Measurements from ENCODE around the gene AUTS2. TPM values are rescaled to one million over a fixed set of nuclear protein-coding genes. Genes with fewer than 3 reads are reported as not detected.

AUTS2 gene
- total and polyA plus RNA-seq, 2 of the 8 experiments (the other 6 are each of a cell fraction or from before 2014, with no cell fraction given): 25.9 to 101 TPM

DNA sequence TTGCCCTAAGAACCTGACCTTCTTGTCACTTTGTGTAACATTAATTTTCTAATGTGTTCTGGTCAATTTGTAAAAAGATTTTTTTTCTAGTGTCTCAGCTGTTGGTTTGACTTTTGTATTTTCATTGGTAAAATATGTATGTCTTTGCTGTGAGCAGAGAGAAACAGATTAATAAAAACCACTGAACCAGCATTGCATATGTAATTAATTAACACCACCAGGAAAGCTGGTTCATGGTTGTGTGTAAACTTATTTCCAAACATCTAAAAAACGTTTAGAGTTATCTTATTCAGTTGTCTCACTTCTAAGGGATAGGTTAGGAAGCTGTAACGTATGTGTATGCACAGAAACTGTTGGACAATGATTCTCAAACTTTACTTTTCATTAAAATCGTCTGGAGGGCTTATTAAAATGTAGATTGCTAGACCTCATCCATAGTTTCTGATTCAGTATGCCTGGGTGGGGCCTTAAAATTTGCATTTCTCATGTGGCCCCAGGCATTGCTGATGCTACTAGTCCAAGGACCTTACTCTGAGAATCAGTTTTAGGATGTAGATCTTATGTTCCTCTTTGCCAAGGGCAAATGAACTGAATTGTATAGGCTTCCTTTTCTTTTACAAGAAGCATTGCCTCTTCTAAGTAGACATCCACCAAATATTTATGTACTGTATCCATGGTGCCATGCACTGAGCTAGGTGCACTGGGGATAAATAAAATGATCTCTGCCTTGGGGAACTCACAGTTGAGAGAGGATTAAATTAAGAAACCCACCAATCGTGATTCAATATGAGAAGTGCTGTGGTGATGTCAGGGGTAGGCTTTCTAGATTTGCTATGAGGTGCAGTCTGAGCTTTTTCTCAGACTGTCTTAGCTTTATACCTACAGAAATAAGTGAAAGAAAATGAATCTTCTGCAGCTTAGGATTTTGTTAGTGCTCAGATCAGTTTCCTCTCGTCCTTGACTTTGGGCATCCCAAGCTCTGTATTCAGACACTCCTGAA, 98.7 kb downstream of the AUTS2 start:
- H2BK120ac ChIP-seq (replicated peaks; ENCODE audit: low read depth, low read length): no peak overlapping the region
- CTCF ChIA-PET (ENCODE audit: partially characterized antibody): interaction anchor here (1.2 kb wide), 1 partner anchor 20 kb away, joined by 3 read pairs; no protein-coding TSS in a partner anchor
- no peak overlapping the region for H2AFZ ChIP-seq (ENCODE audit: low read length)

More for the DNA sequence above, 98.7 kb downstream of the AUTS2 start:
- Histone ChIP-seq H2AK5ac (ENCODE audit: low read depth, low read length) (no peak overlapping the region), H3K18ac (ENCODE audit: extremely low read depth, low read length) (no peak overlapping the region), H2BK12ac (ENCODE audit: low read depth, low read length) (no peak overlapping the region), H2BK5ac (ENCODE audit: low read depth, low read length) (no peak overlapping the region), H4K91ac (replicated peaks; ENCODE audit: insufficient read length, low read length) (no peak overlapping the region), H3K14ac (ENCODE audit: insufficient read length) (no peak overlapping the region), H4K5ac (ENCODE audit: insufficient read length, low read depth, low read length) (no peak overlapping the region), H3K36me3 (ENCODE audit: control insufficient read depth in 2 of 4, insufficient read depth in 4 of 4, low read length in 3 of 4) (no peaks in the 10 kb centered on the region), H3K9me3 (ENCODE audit: insufficient read depth in 2 of 2, low read depth in 1 of 2, low read length in 1 of 2) (no peaks in the 10 kb centered on the region), H2BK20ac (ENCODE audit: low read length) (no peak overlapping the region), H3K56ac (replicated peaks; ENCODE audit: insufficient read length, low read depth, low read length) (no peak overlapping the region), H4K8ac (ENCODE audit: extremely low read depth, insufficient read depth, low read length) (no peak overlapping the region), H3K4me1 (replicated peaks in 1 of 4; ENCODE audit: control insufficient read depth in 3 of 4, insufficient read depth in 4 of 4, low read length in 3 of 4) (no peaks in the 10 kb centered on the region), H3K27me3 (replicated peaks in 1 of 4; ENCODE audit: control insufficient read depth in 3 of 4, extremely low read depth in 1 of 4, insufficient read depth in 3 of 4, low read length in 3 of 4) (no peaks in the 10 kb centered on the region), H3K79me2 (ENCODE audit: control insufficient read depth in 1 of 2, insufficient read depth in 2 of 2, low read length in 2 of 2) (no peaks in the 10 kb centered on the region), H2BK15ac (ENCODE audit: low read length) (no peak overlapping the region), H4K20me1 (replicated peaks in 1 of 2; ENCODE audit: control insufficient read depth in 1 of 2, insufficient read depth in 2 of 2, low read length in 2 of 2) (no peaks in the 10 kb centered on the region), H3K23me2 (ENCODE audit: low read depth, low read length) (no peaks in the 10 kb centered on the region), H3K9ac (replicated peaks in 1 of 4; ENCODE audit: extremely low read depth in 1 of 4, low read depth in 3 of 4, low read length in 3 of 4) (no peak overlapping the region), H3K23ac (ENCODE audit: insufficient read length) (no peak overlapping the region), H3K4ac (replicated peaks; ENCODE audit: insufficient read length, low read depth, low read length) (no peak overlapping the region), H3K79me1 (ENCODE audit: low read depth, low read length) (no peaks in the 10 kb centered on the region), H3K27ac (ENCODE audit: low read depth, low read length) (no peak overlapping the region), H3K4me2 (ENCODE audit: insufficient read depth in 1 of 2, low read depth in 2 of 2, low read length in 2 of 2) (no peak overlapping the region), H3K4me3 (ENCODE audit: extremely low read depth in 1 of 4, insufficient read depth in 2 of 4, low read depth in 3 of 4, low read length in 4 of 4) (no peak overlapping the region)
- TF ChIP-seq CBX8 (IDR thresholded peaks at IDR 0.05; ENCODE audit: borderline replicate concordance, low read depth, low read length) (no peak), SP4 (IDR thresholded peaks at IDR 0.05; ENCODE audit: low read length) (no peak), SRF (IDR thresholded peaks at IDR 0.05; ENCODE audit: low read depth, low read length) (no peak), KDM1A (IDR thresholded peaks at IDR 0.05; ENCODE audit: borderline replicate concordance, low read length) (no peak), KDM4A (IDR thresholded peaks at IDR 0.05; ENCODE audit: low read depth, low read length, severe bottlenecking) (no peak), JUND (IDR thresholded peaks at IDR 0.05; ENCODE audit: low read length) (no peak), CTBP2 (IDR thresholded peaks at IDR 0.05; ENCODE audit: borderline replicate concordance, insufficient read depth, insufficient read length, low read length) (no peak), CTCF (IDR thresholded peaks at IDR 0.05; ENCODE audit: control extremely low read depth in 1 of 3, insufficient read depth in 1 of 3, low read depth in 1 of 3, low read length in 3 of 3) (no peak), HDAC6 (IDR thresholded peaks at IDR 0.05; ENCODE audit: low read depth, low read length) (no peak)
- DNase-seq (ENCODE audit: low read depth in 1 of 2, low spot score in 2 of 2): no peak
- POLR2A ChIA-PET (ENCODE audit: partially characterized antibody): no interaction called here
- 66% methylated on average over 5 of the region's 5 CpGs; no CpG with 5 or more reads in 1 of the 2 experiments for WGBS, 2 experiments (ENCODE audit: extremely low coverage in 1 of 2, insufficient coverage in 1 of 2, insufficient read length in 1 of 2, insufficient replicate concordance in 2 of 2, low coverage in 1 of 2, low lambda C conversion rate in 2 of 2, missing lambda C conversion rate in 1 of 2)
- FAIRE-seq: no peak
